Cardiac septum (tissue), 1 donor: ENCODE results near the gene ASTL. TPM values are rescaled to one million over a fixed set of nuclear protein-coding genes. Genes with fewer than 3 reads are reported as not detected.
"Not testable (repeated sequence)": the region's sequence is repeated elsewhere in the genome, so short reads cannot be mapped to it uniquely, and the experiment has no call there.

Experiments used
- DNase-seq: peaks from one replicate; pipeline ENCODE4 v3.0.0-alpha.2; 2020; ENCODE audit warnings: low spot score
- intact Hi-C: fragments of 100-400 bp; cut with DNase I; formaldehyde crosslinking; loops from one replicate; pipeline ENCODE4 v1.14.0; 2022
- total RNA-seq: library from RNA; stranded (reverse); fragmentation: NEBNext Ultra II Directional; extraction: Animal tissue kit (Norgen Biotek cat#: 25700); gene quantifications from one replicate; pipeline ENCODE4 v1.2.1, GENCODE V29; 2021
- donor health status: DM: no; HTN: no; CAD: no.

The ASTL gene
- total RNA-seq, 1 donor from 2014 or later, result not detected

DNA sequence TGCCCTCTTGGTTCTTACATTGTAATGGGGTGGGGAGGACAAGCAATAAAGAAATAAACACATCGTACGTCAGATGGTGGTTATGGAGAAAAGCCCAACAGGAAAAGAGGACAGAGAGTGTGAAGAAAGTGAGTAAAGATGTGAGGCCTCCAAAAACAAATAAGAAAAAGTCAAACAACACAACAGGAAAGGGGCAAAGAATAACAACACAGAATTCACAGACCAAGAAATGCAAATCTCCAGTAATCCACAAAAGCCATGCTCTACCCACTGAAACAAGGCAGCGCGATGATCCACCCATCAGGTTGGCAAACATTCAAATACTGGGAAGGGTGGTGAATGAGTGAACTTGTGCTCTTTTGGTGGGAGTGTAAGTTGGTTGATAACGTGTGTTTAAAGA lies 23.6 kb upstream of the ASTL start:
- DNase-seq, result no peak
- intact Hi-C loops, result no loop called here

DNA sequence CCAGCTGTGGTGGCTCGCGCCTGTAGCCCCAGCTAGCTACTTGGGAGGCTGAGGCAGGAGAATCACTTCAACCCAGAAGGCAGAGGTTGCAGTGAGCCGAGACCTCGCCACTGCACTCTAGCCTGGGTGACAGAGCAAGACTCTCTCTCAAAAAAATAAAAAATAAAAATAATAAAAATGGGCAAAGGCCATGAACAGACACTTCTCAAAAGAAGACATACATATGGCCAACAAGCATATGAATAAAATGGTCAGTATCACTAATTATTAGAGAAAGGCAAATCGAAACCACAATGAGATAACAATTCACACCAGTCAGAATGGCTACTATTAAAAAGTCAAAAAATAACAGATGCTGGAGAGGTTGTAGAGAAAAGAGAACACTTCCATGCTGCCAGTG lies 22.1 kb upstream of the ASTL start:
- intact Hi-C loops, result not testable (repeated sequence)

GRCh38 chr2:96159084-96159830 lies 21.0 kb upstream of the ASTL start:
- peak; percentile 53 for DNase-seq
- intact Hi-C loops, result no loop called here

More for the DNA sequence above, 22.1 kb upstream of the ASTL start:
- DNase-seq, result peak; percentile 19

- peak; percentile 71 for DNase-seq
Observed at GRCh38 chr2:96158554-96158940, 20.2 kb upstream of the ASTL start.

GRCh38 chr2:96157649-96158553 lies 19.6 kb upstream of the ASTL start:
- DNase-seq, result peak; percentile 56
- intact Hi-C loops, result no loop called here

More at GRCh38 chr2:96158554-96158940, 20.2 kb upstream of the ASTL start:
- intact Hi-C loops, result no loop called here

DNA sequence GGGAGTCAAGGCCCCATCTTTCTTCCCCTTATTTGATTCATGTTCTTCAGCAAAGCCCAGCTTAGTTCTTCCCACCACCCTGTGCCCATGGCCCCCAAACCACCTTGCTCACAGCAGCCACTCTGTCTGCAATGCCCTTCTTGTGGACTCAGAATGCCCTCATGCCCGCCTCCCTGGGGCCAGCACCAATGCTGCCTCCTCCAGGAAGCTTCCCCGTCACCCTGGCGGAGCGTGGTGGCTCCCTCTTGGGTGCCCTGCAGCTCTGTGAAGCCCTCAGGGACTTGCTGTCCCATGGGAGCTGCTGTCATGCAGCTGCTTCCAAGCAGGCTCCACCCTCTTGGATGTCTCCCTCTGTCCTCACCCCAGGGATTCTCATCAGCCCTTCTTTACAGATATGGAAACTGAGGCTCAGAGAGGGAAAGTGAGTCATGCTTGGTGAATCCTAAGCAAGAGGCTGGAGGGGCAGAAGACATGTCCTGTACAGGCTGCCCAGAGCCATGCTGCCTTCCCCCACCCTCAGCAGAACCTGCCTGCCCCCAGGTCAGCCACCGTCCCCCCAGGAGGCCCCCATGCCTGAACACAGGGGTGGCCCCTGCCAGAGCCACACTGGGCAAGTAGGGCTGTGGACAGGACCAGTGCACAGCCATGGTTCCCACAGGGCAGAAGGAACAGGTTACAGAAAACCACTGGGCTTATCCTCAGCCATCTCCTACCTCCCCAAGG lies 18.8 kb upstream of the ASTL start:
- intact Hi-C loops, result no loop called here
- peak; percentile 49 for DNase-seq

DNA sequence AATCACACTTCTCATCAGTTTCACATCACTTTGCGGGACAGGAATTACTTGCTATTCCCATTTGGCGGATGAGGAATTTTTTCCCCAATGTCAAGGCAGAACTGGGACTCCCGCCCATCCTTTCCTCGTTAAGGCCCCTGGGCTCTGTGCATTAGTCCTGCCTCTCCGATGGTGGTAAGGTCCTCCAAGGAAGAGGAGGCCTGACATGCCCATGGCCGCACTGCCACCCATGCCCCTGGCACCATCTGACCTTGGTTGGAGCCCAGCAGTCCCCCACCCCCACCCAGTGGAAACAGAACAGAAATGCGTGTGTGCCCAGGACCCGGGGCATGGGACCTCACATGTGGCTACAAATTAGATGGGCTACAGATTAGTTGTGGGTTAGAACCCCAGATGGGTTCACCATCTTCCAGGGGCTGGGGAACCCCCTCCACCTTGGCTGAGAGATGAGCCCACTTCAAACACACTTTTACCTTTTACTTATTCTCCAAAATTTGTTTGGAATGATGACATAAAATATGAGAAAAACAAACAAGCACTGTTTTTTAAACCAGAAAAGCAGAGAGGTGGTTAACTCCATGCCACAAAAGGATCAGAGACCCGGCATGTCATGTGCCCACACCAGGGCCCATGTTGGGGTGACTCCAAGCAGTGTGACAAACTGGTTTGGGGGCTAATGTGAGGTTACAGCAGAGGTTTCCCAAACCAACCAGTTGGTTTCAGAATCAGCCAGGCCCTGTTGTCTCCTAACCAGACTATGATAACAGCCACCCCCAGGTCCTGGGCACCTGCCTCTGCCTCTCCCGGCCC lies 17.9 kb upstream of the ASTL start:
- peak; percentile 50 for DNase-seq
- intact Hi-C loops, result no loop called here

GRCh38 chr2:96154506-96155380 lies 16.4 kb upstream of the ASTL start:
- DNase-seq, result peak; percentile 63
- intact Hi-C loops, result no loop called here

- DNase-seq, result peak; percentile 67
- intact Hi-C loops, result no loop called here
Observed at GRCh38 chr2:96153991-96154431, 15.7 kb upstream of the ASTL start.

DNA sequence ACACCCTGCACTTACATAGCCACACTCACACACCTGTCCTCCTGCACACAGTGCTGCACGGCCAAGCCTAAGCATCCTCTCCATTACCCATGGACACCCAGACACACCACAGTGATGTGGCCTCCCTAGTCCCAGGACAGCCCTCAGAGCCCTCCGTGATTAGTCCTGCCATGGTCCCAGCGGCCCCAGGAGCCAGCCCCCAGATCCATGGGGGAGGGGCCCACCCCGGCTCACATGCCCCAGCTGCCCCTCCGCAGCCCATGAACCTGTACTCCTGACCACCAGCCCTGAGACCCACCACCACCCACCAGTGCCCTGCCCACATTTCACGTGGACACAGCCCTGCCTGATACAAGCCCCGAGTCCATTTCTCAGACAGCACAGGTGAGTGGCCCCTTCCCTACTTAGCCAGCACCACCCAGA lies 15.0 kb upstream of the ASTL start:
- intact Hi-C loops, result no loop called here
- peak; percentile 74 for DNase-seq

GRCh38 chr2:96152304-96153161 lies 14.2 kb upstream of the ASTL start:
- intact Hi-C loops, result no loop called here
- DNase-seq, result peak; percentile 63

DNA sequence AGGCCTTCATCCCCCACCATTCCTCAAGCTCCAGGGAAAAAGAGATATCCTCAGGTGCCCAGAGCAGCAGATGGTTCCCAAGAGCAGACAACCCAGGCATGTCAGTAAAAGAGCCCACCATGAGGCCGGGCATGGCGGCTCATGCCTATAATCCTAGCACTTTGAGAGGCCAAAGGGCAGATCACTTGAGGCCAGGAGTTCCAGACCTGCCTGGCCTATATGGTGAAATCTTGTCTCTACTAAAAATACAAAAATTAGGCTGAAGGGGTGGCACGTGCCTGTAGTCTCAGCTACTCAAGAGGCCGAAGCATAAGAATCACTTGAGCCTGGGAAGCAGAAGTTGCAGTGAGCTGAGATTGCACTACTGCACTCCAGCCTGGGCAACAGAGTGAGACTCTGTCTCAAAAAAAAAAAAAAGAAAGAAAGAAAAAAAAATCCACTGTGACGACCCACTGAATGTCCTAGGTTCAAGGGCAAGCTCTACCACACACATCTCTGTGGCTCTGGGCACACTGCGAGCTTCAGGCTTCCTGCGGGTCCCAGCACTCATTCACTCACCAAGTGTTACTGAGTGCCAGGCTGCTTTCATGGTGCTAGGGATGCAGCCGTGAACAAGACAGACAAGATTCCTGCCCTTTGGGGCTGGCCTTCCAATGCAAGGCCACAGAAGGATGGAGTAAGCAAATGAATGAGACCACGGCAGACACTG lies 13.4 kb upstream of the ASTL start:
- DNase-seq, result peak; percentile 63
- intact Hi-C loops, result no loop called here

- intact Hi-C loops, result no loop called here
- peak; percentile 62 for DNase-seq
Observed at GRCh38 chr2:96150791-96151594, 12.7 kb upstream of the ASTL start.

- intact Hi-C loops, result no loop called here
- DNase-seq, result peak; percentile 44
Observed at GRCh38 chr2:96150007-96150640, 11.8 kb upstream of the ASTL start.
